A549 (cell line): Measurements from ENCODE around the gene TJP3.

ENCODE experiments used
- E2F6 ChIP-seq: IDR thresholded peaks from 2 replicates; pipeline ENCODE4 v1.6.1; 2012; ENCODE audit warnings: low read depth, borderline replicate concordance
- RNF2 ChIP-seq: fragments of 200-600 bp; sonication (generic); IDR thresholded peaks from 2 replicates; pipeline ENCODE4 v1.6.1; 2016; ENCODE audit warnings: low read depth, mild to moderate bottlenecking, antibody characterized with exemption, moderate library complexity, borderline replicate concordance

DNA sequence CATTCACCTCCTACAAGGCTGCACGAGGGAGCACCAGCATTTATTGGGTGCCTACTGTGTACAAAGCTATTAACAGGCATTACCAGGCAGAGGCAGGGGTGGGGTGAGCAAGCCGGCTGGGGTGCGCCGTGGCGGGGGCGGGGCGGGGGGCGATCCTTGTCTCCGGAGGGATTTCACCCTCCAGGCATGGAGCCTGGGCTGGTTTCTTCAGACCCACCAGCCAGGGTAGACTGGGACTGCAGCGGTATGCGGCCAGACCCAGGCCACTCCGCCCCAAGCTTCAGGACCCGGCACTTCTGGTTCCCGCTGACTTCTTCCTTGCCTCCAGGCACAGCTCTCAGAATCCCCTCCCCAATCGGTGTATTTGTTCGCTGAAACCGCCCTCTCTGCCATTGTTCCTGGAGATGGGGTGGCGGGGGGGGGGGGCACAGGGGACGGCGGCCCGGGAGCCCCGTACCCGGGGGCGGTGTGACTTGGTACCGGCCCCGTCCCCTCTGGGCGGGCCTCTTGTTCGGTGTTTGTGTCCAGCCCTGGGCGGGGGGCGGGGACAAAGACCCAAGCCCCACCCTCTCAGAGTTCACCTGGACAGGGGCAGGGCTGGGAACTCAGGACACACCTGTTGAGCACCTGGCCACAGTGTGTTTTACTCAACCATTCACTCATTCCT is 14.4 kb downstream of the TJP3 start:
- TF ChIP-seq RNF2 (no peak), E2F6 (no peak)
